Measurements from ENCODE around the gene MSMP. TPM values are rescaled to one million over a fixed set of nuclear protein-coding genes. Genes with fewer than 3 reads are reported as not detected.
A peak's percentile ranks its signal among the peaks of the same experiment; 100 is the strongest.

Gene MSMP
- total and polyA plus RNA-seq, 2 donors (not counting 3 experiments of a cell fraction or from before 2014, with no cell fraction given), result 18.8 to 29.0 TPM

- FAIRE-seq, result peak; percentile 84
- H3K27me3 ChIP-seq (ENCODE audit: control insufficient read depth in 2 of 2, insufficient read depth in 2 of 2, low read length in 2 of 2), result no peaks in the 10 kb centered on the region
- dilution Hi-C loops (cut with MboI; ENCODE audit: extremely low pct_ligation_motif_present, low sequenced_read_pairs) (no loop called here), intact Hi-C loops (cut with micrococcal nuclease) (no loop called here)
- no peaks in the 10 kb centered on the region for H3K9me1 ChIP-seq (replicated peaks; ENCODE audit: control insufficient read depth, extremely low read depth, insufficient read depth, low read length)
- CTCF ChIA-PET, result interaction anchor here (1.2 to 7.2 kb wide), 12 partner anchors 10 to 127 kb away, joined by 3 to 62 read pairs (median 12); partner anchors contain the start of gene NPR2
- peak overlapping the region; percentile 25 for H3K9ac ChIP-seq (replicated peaks; ENCODE audit: extremely low read depth, insufficient read depth, low read length)
- H2AFZ ChIP-seq (ENCODE audit: low read depth, low read length), result no peak overlapping the region
- POLR2A ChIA-PET, result interaction anchor here (1.2 kb wide), 1 partner anchor 8 kb away, joined by 4 read pairs; no protein-coding TSS in a partner anchor
- H3K36me3 ChIP-seq (ENCODE audit: control insufficient read depth in 2 of 2, extremely low read depth in 1 of 2, insufficient read depth in 2 of 2, low read length in 2 of 2), result peaks cover 0 to 2% of the 10 kb centered on the region in 2 experiments
- H3K9me3 ChIP-seq (replicated peaks; ENCODE audit: control insufficient read depth, insufficient read depth, low read length), result no peaks in the 10 kb centered on the region
- peak; percentile 47 for DNase-seq (ENCODE audit: low read depth, low spot score)
- no peak overlapping the region for H3K4me3 ChIP-seq (replicated peaks in 1 of 3; ENCODE audit: insufficient read depth in 1 of 3, low read depth in 1 of 3, low read length in 3 of 3)
- H4K20me1 ChIP-seq (replicated peaks; ENCODE audit: control insufficient read depth, extremely low read depth, insufficient read depth, low read length), result no peaks in the 10 kb centered on the region
- peak overlapping the region; percentile 97 for H3K27ac ChIP-seq (ENCODE audit: insufficient read depth, low read depth, low read length)
- H3K4me1 ChIP-seq (ENCODE audit: control insufficient read depth, extremely low read depth, insufficient read depth, low read length), result peaks cover 91% of the 10 kb centered on the region
- peak overlapping the region; percentile 18 for H3K4me2 ChIP-seq (ENCODE audit: insufficient read depth, low read length)
- BruUV-seq (replicated peaks), result no TSS peak
- TF ChIP-seq CTCF (IDR thresholded peaks at IDR 0.05; ENCODE audit: extremely low read depth in 1 of 2, insufficient read depth in 1 of 2, low read depth in 1 of 2, low read length in 2 of 2) (no peak), GATA2 (IDR thresholded peaks at IDR 0.05; ENCODE audit: insufficient read depth, insufficient read length, low read depth, low read length) (peak; percentile 95), JUN (IDR thresholded peaks at IDR 0.05; ENCODE audit: borderline replicate concordance, insufficient read depth, insufficient read length, low read depth) (peak; percentile 26)
- H3K79me2 ChIP-seq (ENCODE audit: control insufficient read depth, insufficient read depth, low read length), result peaks cover 7% of the 10 kb centered on the region
Measured at GRCh38 chr9:35755071-35755470, 995 bp upstream of the MSMP start.

- intact Hi-C loops (cut with micrococcal nuclease), result no loop called here
- Histone ChIP-seq H3K9me1 (replicated peaks; ENCODE audit: control insufficient read depth, extremely low read depth, insufficient read depth, low read length) (no peaks in the 10 kb centered on the region), H3K9me3 (replicated peaks; ENCODE audit: control insufficient read depth, insufficient read depth, low read length) (no peaks in the 10 kb centered on the region), H3K4me1 (ENCODE audit: control insufficient read depth, extremely low read depth, insufficient read depth, low read length) (peaks cover 84% of the 10 kb centered on the region), H3K27ac (ENCODE audit: insufficient read depth, low read depth, low read length) (peak overlapping the region; percentile 97), H3K79me2 (ENCODE audit: control insufficient read depth, insufficient read depth, low read length) (peaks cover 10% of the 10 kb centered on the region), H3K27me3 (ENCODE audit: control insufficient read depth in 2 of 2, insufficient read depth in 2 of 2, low read length in 2 of 2) (no peaks in the 10 kb centered on the region), H3K9ac (replicated peaks; ENCODE audit: extremely low read depth, insufficient read depth, low read length) (no peak overlapping the region), H3K4me2 (ENCODE audit: insufficient read depth, low read length) (peak overlapping the region; percentile 18), H3K36me3 (ENCODE audit: control insufficient read depth in 2 of 2, extremely low read depth in 1 of 2, insufficient read depth in 2 of 2, low read length in 2 of 2) (peaks cover 0 to 2% of the 10 kb centered on the region in 2 experiments), H3K4me3 (replicated peaks in 1 of 3; ENCODE audit: insufficient read depth in 1 of 3, low read depth in 1 of 3, low read length in 3 of 3) (no peak overlapping the region), H4K20me1 (replicated peaks; ENCODE audit: control insufficient read depth, extremely low read depth, insufficient read depth, low read length) (no peaks in the 10 kb centered on the region), H2AFZ (ENCODE audit: low read depth, low read length) (no peak overlapping the region)
- ChIA-PET CTCF (interaction anchor here (0.8 to 3.5 kb wide), 11 partner anchors 9 to 96 kb away, joined by 3 to 24 read pairs (median 8); partner anchors contain the start of genes CCDC107, CREB3 and RMRP), POLR2A (no interaction called here)
- dilution Hi-C loops (cut with MboI; ENCODE audit: extremely low pct_ligation_motif_present, low sequenced_read_pairs), result no loop called here
- FAIRE-seq (no peak), DNase-seq (ENCODE audit: low read depth, low spot score) (no peak)
- TF ChIP-seq FOS (IDR thresholded peaks at IDR 0.05; ENCODE audit: borderline replicate concordance, insufficient read depth, low read length) (no peak), POLR2AphosphoS5 (IDR thresholded peaks at IDR 0.05; ENCODE audit: insufficient read depth, low read depth, low read length) (no peak), EZH2 (IDR thresholded peaks at IDR 0.05; ENCODE audit: borderline replicate concordance, low read depth, low read length, severe bottlenecking) (no peak), MAX (IDR thresholded peaks at IDR 0.05; ENCODE audit: insufficient read depth, insufficient read length) (no peak), GATA2 (IDR thresholded peaks at IDR 0.05; ENCODE audit: insufficient read depth, insufficient read length, low read depth, low read length) (no peak), JUN (IDR thresholded peaks at IDR 0.05; ENCODE audit: borderline replicate concordance, insufficient read depth, insufficient read length, low read depth) (no peak), MYC (IDR thresholded peaks at IDR 0.05; ENCODE audit: low read depth, low read length) (no peak), CTCF (IDR thresholded peaks at IDR 0.05; ENCODE audit: extremely low read depth in 1 of 2, insufficient read depth in 1 of 2, low read depth in 1 of 2, low read length in 2 of 2) (no peak), POLR2A (IDR thresholded peaks at IDR 0.05; ENCODE audit: low read depth, low read length) (no peak)
- no TSS peak for BruUV-seq (replicated peaks)
Measured at GRCh38 chr9:35753466-35753865, 610 bp downstream of the MSMP start.
